Left colon (tissue), 2 donors: ENCODE results near the gene RFPL4AL1. TPM values are rescaled to one million over a fixed set of nuclear protein-coding genes. Genes with fewer than 3 reads are reported as not detected.

ENCODE experiments used
- ATAC-seq: fragments of 200-7000 bp; cut with Tn5 transposase; one replicate; pipeline ENCODE4 v1.9.1; 2020; ENCODE audit warnings: mild to moderate bottlenecking, moderate library complexity
- DNase-seq, 2 donors: peaks; one replicate each; pipeline ENCODE4 v3.0.0-alpha.2; 2020
- intact Hi-C, 2 donors: fragments of 100-400 bp; cut with DNase I in 1 of 2; cut with micrococcal nuclease in 1 of 2; formaldehyde crosslinking; loops; one replicate each; pipeline versions ENCODE4 v1.11.2 to v1.14.0; 2022; cut with DNase I, micrococcal nuclease
- total RNA-seq, 2 donors: library from RNA; stranded (reverse); fragmentation: NEBNext Ultra II Directional; extraction: Animal tissue kit (Norgen Biotek cat#: 25700); gene quantifications; one replicate each; pipeline ENCODE4 v1.2.1, GENCODE V29; 2021
- donor health status: DM: no; HTN: no; CAD: no.
- donor health status: DM: yes; HTN: yes; CAD: no.

The RFPL4AL1 gene
- total RNA-seq, 2 donors from 2014 or later, result not detected

GRCh38 chr19:55812449-55812848, 43.5 kb downstream of the RFPL4AL1 start:
- ATAC-seq (no peak), DNase-seq (no peak)
- intact Hi-C loops, result no loop called here

DNA sequence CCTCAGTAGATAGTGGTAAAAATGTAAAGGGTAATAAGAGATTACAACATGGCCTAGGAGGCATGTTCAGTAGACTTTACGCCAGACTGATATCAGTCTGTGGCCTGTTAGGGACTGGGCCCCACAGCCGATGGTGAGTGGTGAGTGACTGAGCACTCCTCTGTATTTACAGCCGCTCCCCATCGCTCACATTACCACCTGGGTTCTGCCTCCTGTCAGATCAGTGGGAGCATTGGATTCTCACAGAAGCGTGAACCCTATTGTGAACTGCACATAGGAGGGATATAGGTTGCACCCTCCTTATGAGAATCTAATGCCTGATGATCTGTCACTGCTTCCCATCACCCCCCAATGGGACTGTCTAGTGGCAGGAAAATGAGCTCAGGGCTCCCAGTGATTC, 45.0 kb downstream of the RFPL4AL1 start:
- intact Hi-C loops, result no loop called here
- no peak for ATAC-seq

DNA sequence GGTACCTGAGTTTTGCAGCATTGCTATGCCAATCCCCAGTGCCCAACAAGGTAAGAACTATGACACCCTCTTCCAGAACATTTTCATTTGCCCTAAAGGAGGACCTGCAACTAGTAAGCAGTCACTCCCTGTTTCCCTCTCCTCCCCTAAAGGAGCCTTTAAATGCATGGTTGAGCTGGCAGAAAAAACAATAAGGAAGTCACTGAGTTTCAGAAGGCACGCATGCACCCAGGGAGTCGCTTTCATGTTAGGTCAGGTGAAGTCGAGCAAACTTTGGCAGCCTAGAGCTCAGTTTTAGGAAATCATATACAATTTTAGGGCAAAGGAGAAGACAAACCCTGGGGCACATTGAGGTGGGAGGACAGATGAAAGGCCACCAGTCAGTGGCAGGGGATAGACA, 51.1 kb downstream of the RFPL4AL1 start:
- intact Hi-C loops, result no loop called here
- DNase-seq, result no peak
- peak; percentile 37 for ATAC-seq

More for the DNA sequence above, 45.0 kb downstream of the RFPL4AL1 start:
- DNase-seq, result no peak

Other genes with a start within 250 kb of the RFPL4AL1 start
- gene SBK2, start 232.0 kb upstream of the RFPL4AL1 start, total RNA-seq, result not detected
- not detected for gene SBK3, start 223.6 kb upstream of the RFPL4AL1 start, total RNA-seq
- gene ZNF579, start 188.3 kb upstream of the RFPL4AL1 start, total RNA-seq, result 1 to 10 TPM; 5.3 to 7.3 TPM
- gene FIZ1, start 169.6 kb upstream of the RFPL4AL1 start, total RNA-seq, result 10 to 100 TPM; 14.7 to 15.5 TPM
- gene ZNF524, start 168.8 kb upstream of the RFPL4AL1 start, total RNA-seq, result 10 to 100 TPM; 26.6 to 36.4 TPM
- 10 to 100 TPM; 13.0 to 13.6 TPM for gene ZNF865, start 163.5 kb upstream of the RFPL4AL1 start, total RNA-seq
- 10 to 100 TPM in 1 of 2 donors, 1 to 10 TPM in 1; 8.6 to 11.6 TPM for gene ZNF784, start 144.6 kb upstream of the RFPL4AL1 start, total RNA-seq
- gene ZNF580, start 128.1 kb upstream of the RFPL4AL1 start, total RNA-seq, result 10 to 100 TPM; 22.5 to 23.3 TPM
- 10 to 100 TPM; 15.2 to 18.7 TPM for gene ZNF581, start 125.5 kb upstream of the RFPL4AL1 start, total RNA-seq
- 1 to 10 TPM; 6.2 to 6.7 TPM for gene CCDC106, start 120.9 kb upstream of the RFPL4AL1 start, total RNA-seq
- gene U2AF2, start 114.1 kb upstream of the RFPL4AL1 start, total RNA-seq, result 100 to 1,000 TPM; 142 to 167 TPM
- gene EPN1, start 93.9 kb upstream of the RFPL4AL1 start, total RNA-seq, result 100 to 1,000 TPM; 235 to 239 TPM
- not detected for gene NLRP9, start 30.7 kb upstream of the RFPL4AL1 start, total RNA-seq
- not detected for gene RFPL4A, start 10.0 kb upstream of the RFPL4AL1 start, total RNA-seq
- under 1 TPM; 0.11 to 0.12 TPM for gene NLRP11, start 62.9 kb downstream of the RFPL4AL1 start, total RNA-seq
- gene NLRP4, start 67.4 kb downstream of the RFPL4AL1 start, total RNA-seq, result not detected
- gene NLRP13, start 163.2 kb downstream of the RFPL4AL1 start, total RNA-seq, result not detected
- gene NLRP8, start 178.7 kb downstream of the RFPL4AL1 start, total RNA-seq, result not detected
- gene NLRP5, start 217.7 kb downstream of the RFPL4AL1 start, total RNA-seq, result not detected